ENCODE results near the gene LCE4A.

Gene LCE4A

DNA sequence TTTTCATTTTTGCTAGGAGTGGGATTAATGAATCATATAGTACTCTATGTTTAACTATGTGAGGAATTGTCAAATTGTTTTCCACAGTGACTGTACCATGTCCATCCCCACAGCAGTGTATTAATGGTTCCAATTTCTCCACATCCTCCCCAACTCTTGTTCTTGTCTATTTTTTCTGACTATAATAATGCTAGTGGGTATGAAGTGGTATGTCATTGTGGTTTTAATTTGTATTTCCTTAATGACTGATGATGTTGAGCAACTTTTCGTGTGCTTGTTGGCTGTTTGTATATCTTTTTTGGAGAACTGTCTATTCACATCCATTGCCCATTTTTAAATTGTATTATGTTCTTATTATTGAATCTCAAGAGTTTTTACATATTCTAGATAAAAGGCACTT lies 39.9 kb downstream of the LCE4A start:
- no peak for DNase-seq

DNA sequence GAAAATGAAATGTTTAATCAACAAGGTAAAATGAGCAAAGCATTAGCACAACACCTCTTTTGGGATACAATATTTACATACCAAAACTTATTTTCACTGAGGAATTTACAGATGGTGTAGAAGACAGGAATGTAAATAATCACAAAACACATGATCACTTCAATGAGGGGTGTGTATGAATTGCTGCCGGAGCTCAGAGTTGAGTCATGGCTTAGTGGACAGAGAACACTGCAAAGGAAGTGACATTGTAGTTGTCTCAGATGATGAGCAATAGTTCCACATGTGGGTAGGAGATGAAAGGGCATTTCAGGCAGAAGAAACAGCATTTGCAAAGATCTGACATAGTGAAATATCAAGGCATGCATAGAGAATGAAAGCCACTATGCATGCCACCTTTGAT lies 44.3 kb downstream of the LCE4A start:
- no peak for DNase-seq

DNA sequence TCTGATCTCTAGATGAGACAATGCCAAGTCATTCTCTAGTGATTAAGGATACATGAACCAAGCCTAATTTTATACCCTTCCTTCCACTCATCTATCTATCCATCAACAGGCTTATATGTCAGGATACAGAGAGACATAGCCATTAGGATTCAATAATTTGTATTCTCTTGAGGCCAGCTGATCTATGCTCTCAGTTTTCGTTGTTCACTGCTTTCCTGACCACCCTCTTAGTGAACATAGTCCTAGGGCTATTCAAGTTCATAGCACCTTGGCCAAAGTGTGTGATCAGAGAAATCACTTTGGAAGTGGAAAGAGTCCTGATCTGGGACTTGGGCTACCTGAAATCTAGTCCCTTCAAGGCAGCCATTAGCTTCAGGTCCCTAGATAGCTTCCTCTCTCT lies 45.6 kb downstream of the LCE4A start:
- DNase-seq, result no peak

DNA sequence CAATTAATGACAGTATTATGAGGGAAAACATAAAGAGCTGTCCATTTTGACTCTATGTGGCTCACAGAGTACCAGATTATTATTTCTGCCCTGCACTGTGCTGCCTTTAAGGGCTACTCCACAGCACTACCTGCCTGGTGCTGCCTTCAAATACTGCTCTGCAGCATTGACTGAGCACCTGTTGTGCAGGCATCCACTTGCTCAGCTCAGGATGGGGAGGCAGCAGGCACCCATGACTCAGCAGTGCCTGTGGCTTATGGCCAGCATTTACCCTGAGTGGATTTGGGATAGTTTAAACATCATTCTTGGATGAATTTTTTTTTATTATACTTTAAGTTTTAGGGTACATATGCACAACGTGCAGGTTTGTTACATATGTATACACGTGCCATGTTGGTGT lies 48.9 kb downstream of the LCE4A start:
- DNase-seq, result no peak

DNA sequence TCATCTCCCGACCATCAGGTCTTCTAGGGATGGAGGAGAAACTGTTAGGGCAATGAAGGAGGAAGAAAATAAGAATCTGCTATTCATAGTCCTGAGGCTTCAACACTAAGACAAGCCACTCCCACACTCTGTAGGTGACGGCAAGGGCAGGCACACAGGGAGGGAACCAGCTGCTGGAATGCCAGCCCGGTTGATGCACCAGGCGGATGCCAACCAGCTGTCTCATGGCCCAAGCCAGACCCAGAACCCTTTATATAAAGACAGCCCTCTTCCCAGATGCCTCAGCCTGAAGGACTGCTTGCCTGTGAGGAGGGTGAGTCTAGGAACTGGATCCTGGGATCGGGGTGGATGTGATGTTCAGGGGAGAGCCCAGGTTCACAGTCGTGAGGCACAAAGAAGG lies 49.8 kb downstream of the LCE4A start, which contains the start of gene KPRP:
TSS of gene KPRP (plus strand) at position 279 of the 400 bp plus-strand sequence. CDS start 1,564 bp downstream, outside the sequence.
- no peak for DNase-seq

DNA sequence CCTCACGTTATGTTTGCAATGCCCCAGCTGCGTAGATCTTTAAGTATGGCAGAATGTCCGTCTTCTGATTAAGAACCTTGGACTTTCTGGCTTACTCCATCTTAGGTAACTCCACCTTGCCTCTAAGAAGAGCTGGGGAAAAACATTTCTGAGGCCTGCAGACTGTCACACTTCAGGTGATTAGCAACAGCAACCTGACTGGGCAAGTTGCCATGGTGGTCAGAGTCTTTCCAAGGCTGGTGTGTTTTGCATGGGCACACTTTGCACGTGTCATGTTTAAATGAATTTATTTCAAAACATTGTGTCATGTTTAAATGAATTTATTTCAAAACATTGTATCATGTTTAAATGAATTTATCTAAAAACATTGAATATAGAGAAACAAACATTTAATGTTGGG lies 50.7 kb downstream of the LCE4A start:
- no peak for DNase-seq
